Endothelial cell (in vitro differentiated cells): ENCODE data around the gene SLC25A45. TPM values are rescaled to one million over a fixed set of nuclear protein-coding genes. Genes with fewer than 3 reads are reported as not detected.

Source experiments
- DNase-seq: peaks from one replicate; pipeline ENCODE4 v3.0.0; 2021; ENCODE audit warnings: low spot score
- H3K27ac Mint-ChIP-seq: one replicate; pipeline ENCODE4 v1.8.0; 2021; ENCODE audit warnings: mixed read lengths, inconsistent platforms; ENCODE audit not compliant: unreplicated experiment
- H3K27me3 Mint-ChIP-seq: one replicate; pipeline ENCODE4 v1.8.0; 2021; ENCODE audit warnings: mild to moderate bottlenecking, moderate library complexity, mixed read lengths, inconsistent platforms; ENCODE audit not compliant: unreplicated experiment
- H3K36me3 Mint-ChIP-seq: one replicate; pipeline ENCODE4 v1.8.0; 2021; ENCODE audit warnings: mild to moderate bottlenecking, low read depth, mixed read lengths, inconsistent platforms; ENCODE audit not compliant: unreplicated experiment
- H3K4me1 Mint-ChIP-seq: one replicate; pipeline ENCODE4 v1.8.0; 2021; ENCODE audit warnings: mild to moderate bottlenecking, mixed read lengths, inconsistent platforms; ENCODE audit not compliant: unreplicated experiment
- H3K4me3 Mint-ChIP-seq: one replicate; pipeline ENCODE4 v1.8.0; 2021; ENCODE audit warnings: mild to moderate bottlenecking, mixed read lengths, inconsistent platforms; ENCODE audit not compliant: unreplicated experiment
- H3K9me3 Mint-ChIP-seq: one replicate; pipeline ENCODE4 v1.8.0; 2021; ENCODE audit warnings: mixed read lengths, inconsistent platforms; ENCODE audit not compliant: unreplicated experiment
- CTCF ChIP-seq: fragments of 200-600 bp; sonication (generic); IDR thresholded peaks from one replicate; pipeline ENCODE4 v1.5.0; 2021; ENCODE audit warnings: antibody characterized with exemption; ENCODE audit not compliant: unreplicated experiment
- long read RNA-seq: library from polyadenylated mRNA; unstranded; transcript quantifications from one replicate; pipeline ENCODE4 v2.0.0, GENCODE V29; 2020; ENCODE audit not compliant: unreplicated experiment
- total RNA-seq: library from RNA; stranded (reverse); fragmentation: NEBNext Ultra II Directional; extraction: Animal tissue kit (Norgen Biotek cat#: 25700); gene quantifications from one replicate; pipeline ENCODE4 v1.2.1, GENCODE V29; 2021; ENCODE audit not compliant: unreplicated experiment

The SLC25A45 gene, protein sequence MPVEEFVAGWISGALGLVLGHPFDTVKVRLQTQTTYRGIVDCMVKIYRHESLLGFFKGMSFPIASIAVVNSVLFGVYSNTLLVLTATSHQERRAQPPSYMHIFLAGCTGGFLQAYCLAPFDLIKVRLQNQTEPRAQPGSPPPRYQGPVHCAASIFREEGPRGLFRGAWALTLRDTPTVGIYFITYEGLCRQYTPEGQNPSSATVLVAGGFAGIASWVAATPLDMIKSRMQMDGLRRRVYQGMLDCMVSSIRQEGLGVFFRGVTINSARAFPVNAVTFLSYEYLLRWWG
- 3.3 TPM for total RNA-seq
- long read RNA-seq, result 0 reads

DNA sequence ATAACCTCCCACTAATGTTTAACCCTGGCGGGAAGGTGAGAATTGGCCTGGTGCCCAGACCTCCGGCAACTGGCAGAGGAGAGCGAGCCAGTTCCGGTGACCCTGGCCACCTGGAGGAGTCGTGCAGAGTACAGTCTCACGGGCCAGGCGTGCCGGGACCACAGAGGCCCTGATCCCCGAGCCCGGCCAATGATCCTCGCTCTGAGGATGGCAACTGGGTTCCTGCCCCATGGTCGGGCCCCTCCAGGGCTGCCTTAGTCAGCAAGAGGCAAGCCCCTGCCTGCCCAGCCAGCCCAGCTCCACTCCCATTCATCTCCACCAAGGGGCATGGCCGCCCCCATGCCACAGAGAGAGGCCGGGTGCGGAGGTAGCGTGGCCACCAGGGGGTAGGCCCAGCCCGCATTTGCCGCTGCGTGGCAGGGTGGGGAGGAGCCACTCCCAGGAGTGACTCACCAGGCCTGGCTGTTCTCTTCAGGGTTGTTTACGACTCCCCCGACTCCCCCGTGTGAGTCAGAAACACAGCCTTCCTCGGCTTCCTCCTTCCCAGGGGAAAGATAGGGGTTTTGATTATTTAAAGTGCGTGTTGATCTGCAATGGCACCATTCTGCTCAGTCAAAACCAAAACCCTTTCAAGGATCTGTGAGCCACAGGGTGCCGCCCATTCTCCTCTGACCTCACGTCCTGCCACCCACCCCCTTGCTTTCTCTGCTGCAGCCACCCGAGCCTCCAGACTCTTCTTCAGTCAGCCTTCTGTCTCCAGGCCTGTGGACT, at the start of gene SLC25A45:
SLC25A45 (minus strand) TSS at position 614 of the 771 bp plus-strand sequence. CDS start 695 bp downstream, outside the sequence.
- Mint-ChIP-seq H3K9me3 (no peaks in the 10 kb centered on the region), H3K4me3 (peak within 1 kb of the TSS; percentile 57), H3K27ac (peak within 1 kb of the TSS; percentile 87), H3K4me1 (peaks cover 29% of the 10 kb centered on the region), H3K36me3 (no peaks in the 10 kb centered on the region), H3K27me3 (peaks cover 8% of the 10 kb centered on the region)
- TF ChIP-seq CTCF, result peak; percentile 63
- peak; percentile 81 for DNase-seq

DNA sequence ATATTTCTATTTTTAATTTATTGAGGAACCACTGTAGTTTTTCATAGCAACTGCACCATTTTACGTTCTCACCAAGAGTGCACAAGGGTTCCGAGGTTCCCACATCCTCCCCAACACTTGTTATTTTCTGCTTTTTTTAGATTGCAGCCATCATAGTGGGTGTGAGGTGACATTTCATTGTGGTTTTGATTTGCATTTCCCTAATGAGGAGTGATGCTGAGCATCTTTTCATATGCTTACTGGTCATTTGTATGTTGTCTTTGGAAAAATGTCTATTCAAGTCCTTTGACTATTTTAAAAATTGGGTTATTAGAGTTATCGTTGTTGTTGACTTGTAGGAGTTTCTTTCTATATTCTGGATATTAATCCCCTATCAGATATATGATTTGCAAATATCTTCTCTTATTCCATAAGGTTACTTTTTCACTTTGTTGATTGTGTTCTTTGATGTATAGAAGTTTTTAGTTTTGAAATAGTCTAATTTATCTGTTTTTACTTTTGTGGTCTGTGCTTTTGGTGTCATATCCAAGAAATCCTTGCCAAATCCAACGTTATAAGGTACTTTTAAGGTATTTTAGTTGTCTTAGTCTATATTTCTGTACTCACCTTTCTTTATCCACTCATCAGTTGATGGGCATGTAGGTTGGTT, 49.1 kb upstream of the SLC25A45 start:
- Mint-ChIP-seq H3K36me3 (peaks cover 19% of the 10 kb centered on the region), H3K27me3 (peaks cover 1% of the 10 kb centered on the region), H3K9me3 (no peaks in the 10 kb centered on the region), H3K27ac (no peak overlapping the region), H3K4me3 (no peak overlapping the region), H3K4me1 (peaks cover 27% of the 10 kb centered on the region)
- DNase-seq, result no peak
- no peak for TF ChIP-seq CTCF

DNA sequence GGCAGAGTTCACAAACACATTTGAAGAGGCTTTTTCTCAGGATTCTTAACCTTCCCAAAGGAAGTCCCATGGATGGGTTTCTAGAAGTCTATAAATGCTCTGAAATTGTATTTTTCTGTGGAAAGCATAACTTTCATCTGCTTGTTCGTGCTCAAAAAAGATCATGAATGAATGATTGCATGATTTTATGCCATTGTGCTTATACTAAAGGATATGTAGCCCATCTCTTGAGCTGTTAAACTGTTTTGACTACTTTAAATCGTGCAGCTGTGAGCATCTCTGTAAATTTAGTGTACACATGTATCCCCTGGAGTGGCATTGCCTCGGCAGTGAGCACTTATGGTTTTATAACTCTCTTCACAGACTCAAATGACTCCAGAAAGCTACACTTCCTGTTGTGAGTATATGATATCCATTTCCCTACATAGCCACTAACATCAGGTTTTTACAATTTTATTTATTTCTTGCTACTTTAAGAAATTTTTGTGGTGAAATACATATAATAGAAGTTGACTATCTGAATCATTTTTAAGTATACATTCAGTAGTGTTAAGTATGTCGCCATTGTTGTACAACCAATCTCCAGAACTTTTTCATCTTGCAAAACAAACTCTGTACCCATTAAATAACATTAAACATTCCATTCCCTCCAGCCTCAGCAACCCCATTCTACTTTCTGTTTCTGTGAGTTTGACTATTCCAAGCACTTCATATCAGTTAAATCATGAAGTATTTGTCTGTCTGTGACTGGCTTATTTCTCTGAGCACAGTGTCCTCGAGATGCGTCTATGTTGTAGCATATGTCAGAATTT, 48.2 kb upstream of the SLC25A45 start:
- Mint-ChIP-seq H3K4me1 (peaks cover 36% of the 10 kb centered on the region), H3K36me3 (peaks cover 14% of the 10 kb centered on the region), H3K4me3 (no peak overlapping the region), H3K27me3 (peaks cover 1% of the 10 kb centered on the region), H3K9me3 (no peaks in the 10 kb centered on the region), H3K27ac (no peak overlapping the region)
- no peak for TF ChIP-seq CTCF
- DNase-seq, result no peak

GRCh38 chr11:65429724-65430405, 47.4 kb upstream of the SLC25A45 start:
- Mint-ChIP-seq H3K4me3 (no peak overlapping the region), H3K36me3 (peaks cover 6% of the 10 kb centered on the region), H3K9me3 (no peaks in the 10 kb centered on the region), H3K27ac (no peak overlapping the region), H3K4me1 (peaks cover 43% of the 10 kb centered on the region), H3K27me3 (peaks cover under 1% of the 10 kb centered on the region)
- DNase-seq, result no peak
- no peak for TF ChIP-seq CTCF
